ENCODE measurements around the gene SHC3. TPM values are rescaled to one million over a fixed set of nuclear protein-coding genes. Genes with fewer than 3 reads are reported as not detected.

Gene SHC3
- total RNA-seq, 1 experiment from 2014 or later, result 0.27 TPM

- H3K9me2 ChIP-seq (ENCODE audit: insufficient read depth), result no peaks in the 10 kb centered on the region; the same call in 1 of the 2 replicates
- ChIA-PET RAD21 (ENCODE audit: low non-redundant PET in 1 of 2, low total read pairs in 2 of 2, uncharacterized antibody in 2 of 2, unreplicated experiment in 2 of 2) (no interaction called here), CTCF (no interaction called here), POLR2A (no interaction called here)
- no peak overlapping the region for H2AFZ ChIP-seq (ENCODE audit: low read depth, low read length, poor library complexity, severe bottlenecking)
- ATAC-seq, result no peak
- no peaks in the 10 kb centered on the region; the same call in 1 of the 2 replicates for H4K20me1 ChIP-seq (ENCODE audit: insufficient read depth)
- H3K4me1 ChIP-seq (ENCODE audit: control insufficient read depth in 1 of 2, insufficient read depth in 2 of 2, low read length in 2 of 2), result no peaks in the 10 kb centered on the region
- no peaks in the 10 kb centered on the region for H3K27me3 ChIP-seq (ENCODE audit: insufficient read depth, low read length)
- H3K4me2 ChIP-seq (ENCODE audit: low read length), result no peak overlapping the region
- intact Hi-C loops (cut with micrococcal nuclease), result no loop called here
- no peak overlapping the region for H3K9ac ChIP-seq (ENCODE audit: low read length)
- H3K36me3 ChIP-seq (ENCODE audit: control insufficient read depth in 1 of 2, insufficient read depth in 2 of 2, low read length in 2 of 2), result no peaks in the 10 kb centered on the region
- no peaks in the 10 kb centered on the region for H3K9me3 ChIP-seq (ENCODE audit: control insufficient read depth in 1 of 2, insufficient read depth in 1 of 2, low read depth in 1 of 2, low read length in 2 of 2)
- no peak overlapping the region for H3K4me3 ChIP-seq (replicated peaks in 1 of 2; ENCODE audit: low read depth in 1 of 2, low read length in 2 of 2)
- H3K27ac ChIP-seq (ENCODE audit: low read depth, low read length), result no peak overlapping the region
- BruUV-seq (replicated peaks), result no TSS peak
- DNase-seq (ENCODE audit: low read depth, low spot score), result no peak
- H3K79me2 ChIP-seq (ENCODE audit: insufficient read depth, low read length), result no peaks in the 10 kb centered on the region
- TF ChIP-seq FOSL1 (IDR thresholded peaks at IDR 0.05; ENCODE audit: low read depth) (no peak), ATF3 (IDR thresholded peaks at IDR 0.05) (no peak), ZNF274 (IDR thresholded peaks at IDR 0.05; ENCODE audit: low read depth, low read length) (no peak), ZFX (IDR thresholded peaks at IDR 0.05) (no peak), YY1 (IDR thresholded peaks at IDR 0.05; ENCODE audit: extremely low read depth, insufficient replicate concordance, low read depth, low read length) (no peak), ZBTB33 (IDR thresholded peaks at IDR 0.05; ENCODE audit: extremely low read depth, insufficient replicate concordance, low read length) (no peak), EZH2phosphoT487 (IDR thresholded peaks at IDR 0.05; ENCODE audit: borderline replicate concordance) (no peak), SP1 (IDR thresholded peaks at IDR 0.05; ENCODE audit: low read depth) (no peak), RAD21 (IDR thresholded peaks at IDR 0.05; ENCODE audit: low read depth) (no peak), EZH2 (IDR thresholded peaks at IDR 0.05) (no peak), SIN3A (IDR thresholded peaks at IDR 0.05; ENCODE audit: low read depth) (no peak), CEBPB (IDR thresholded peaks at IDR 0.05; ENCODE audit: low read depth) (no peak)
Observed at GRCh38 chr9:89160806-89161205, 17.8 kb downstream of the SHC3 start.

Data from HCT116 (cell line).